ENCODE measurements around the gene KCNJ4. TPM values are rescaled to one million over a fixed set of nuclear protein-coding genes. Genes with fewer than 3 reads are reported as not detected.
"Not testable (repeated sequence)": the region's sequence is repeated elsewhere in the genome, so short reads cannot be mapped to it uniquely, and the experiment has no call there.

Gene KCNJ4
- total RNA-seq, 4 donors from 2014 or later, result not detected

DNA sequence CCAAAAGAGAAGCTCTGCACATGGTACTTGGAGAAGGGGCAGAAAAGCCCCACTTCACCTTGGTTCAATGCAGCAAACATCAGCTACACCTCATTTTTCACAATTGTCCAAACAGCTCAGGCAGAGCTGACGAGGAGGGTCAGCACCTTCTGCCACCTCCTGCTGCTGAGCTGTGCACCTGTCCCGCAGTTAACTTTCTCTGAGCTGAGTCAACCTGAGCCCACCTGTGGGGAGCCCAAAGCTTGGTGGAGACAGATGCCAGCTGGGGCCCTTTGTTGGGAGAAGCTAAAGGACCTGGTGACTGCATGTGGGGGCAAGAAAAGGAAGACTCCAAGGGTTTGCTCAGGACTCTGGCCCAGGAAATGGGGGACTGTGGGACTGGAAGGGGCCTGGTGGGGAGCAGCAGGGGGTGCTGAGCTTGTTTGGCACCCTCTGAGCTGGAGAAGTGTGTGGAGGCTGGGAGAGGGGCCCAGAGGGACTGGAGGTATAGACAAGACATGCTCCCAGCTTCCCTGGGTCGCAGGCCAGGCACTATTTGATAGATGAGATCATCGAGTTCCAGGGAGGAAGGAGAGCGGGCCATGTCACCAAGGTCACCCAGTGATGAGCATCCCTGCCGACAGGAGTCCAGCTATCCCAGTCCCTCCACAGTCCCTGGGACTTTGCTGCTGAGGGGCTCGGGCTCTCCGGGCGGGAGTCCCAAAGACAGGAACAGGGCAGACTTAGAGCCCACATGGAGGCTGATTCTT, 53.5 kb downstream of the KCNJ4 start:
- Histone ChIP-seq H3K4me3 (replicated peaks in 1 of 3) (no peak overlapping the region), H3K27ac (no peak overlapping the region), H3K9me3 (no peaks in the 10 kb centered on the region), H3K36me3 (no peaks in the 10 kb centered on the region), H3K4me1 (peaks cover 4 to 7% of the 10 kb centered on the region in 2 donors), H3K27me3 (no peaks in the 10 kb centered on the region)
- intact Hi-C loops (cut with DNase I), result no loop called here
- 89 to 90% methylated on average over 9 of the region's 9 CpGs for WGBS, 2 donors
- no peak for DNase-seq
- TF ChIP-seq CTCF (IDR thresholded peaks at IDR 0.05), result no peak
- TF ChIP-seq POLR2A (IDR thresholded peaks at IDR 0.05), result no peak

- WGBS, 2 donors, result 28 to 30% methylated on average over 2 of the region's 2 CpGs
- intact Hi-C loops (cut with DNase I); H3K4me3 ChIP-seq (replicated peaks in 1 of 3); H3K27me3 ChIP-seq; H3K36me3 ChIP-seq; H3K27ac ChIP-seq; H3K9me3 ChIP-seq; DNase-seq: not testable (repeated sequence)
- H3K4me1 ChIP-seq, result peaks cover 7 to 18% of the 10 kb centered on the region in 2 donors
Observed at GRCh38 chr22:38400256-38400655, 54.7 kb downstream of the KCNJ4 start.

DNA sequence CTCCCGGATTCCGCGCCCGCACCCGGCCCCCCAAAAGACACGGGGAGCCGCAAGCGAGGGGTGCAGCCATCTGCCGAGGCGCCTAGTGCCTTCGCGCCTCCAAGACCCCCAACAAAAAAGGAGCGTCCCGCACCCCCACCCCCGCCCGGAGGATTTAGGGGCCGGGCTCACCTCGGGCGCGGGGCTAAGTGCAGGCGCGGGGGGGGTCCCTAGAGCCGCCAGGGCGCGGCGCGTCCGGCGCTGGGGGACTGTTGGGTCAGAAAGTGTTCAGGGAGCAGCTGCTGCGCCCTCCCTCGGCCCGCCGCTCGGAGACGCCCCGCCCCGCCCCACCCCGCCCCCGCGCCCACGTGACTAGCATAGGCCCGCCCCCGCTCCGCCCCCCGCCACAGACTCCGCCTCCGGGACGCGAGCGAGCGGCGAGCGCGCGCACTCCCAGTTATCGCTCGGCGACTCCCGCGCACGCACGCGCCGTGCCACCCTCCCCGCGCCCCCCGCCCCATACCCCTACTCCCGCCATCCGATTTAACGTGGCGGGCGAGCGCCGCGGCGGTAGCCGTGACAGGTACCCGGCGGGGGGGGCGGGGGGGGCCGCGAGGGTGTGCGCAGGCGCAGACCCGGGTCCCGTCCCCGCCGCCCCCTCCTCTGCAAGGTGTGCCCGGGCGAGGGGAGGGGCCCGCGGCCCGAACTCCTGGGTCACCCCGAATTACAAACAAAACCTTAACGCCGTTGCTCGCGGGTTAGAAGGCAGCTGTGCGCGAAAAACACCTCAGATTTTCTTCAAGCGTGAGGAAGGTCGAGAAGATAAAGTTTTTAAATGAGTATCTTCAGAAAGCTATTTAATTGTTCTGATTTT, 56.2 kb downstream of the KCNJ4 start:
- intact Hi-C loops (cut with DNase I), result no loop called here
- 0 to 1% methylated on average over 9 to 26 of the region's 102 CpGs for WGBS, 2 donors
- peaks cover 7 to 18% of the 10 kb centered on the region in 2 donors for H3K4me1 ChIP-seq
- peak; percentile 76 to 84 for DNase-seq
- no peaks in the 10 kb centered on the region for H3K9me3 ChIP-seq
- no peak for TF ChIP-seq CTCF (IDR thresholded peaks at IDR 0.05)
- peak; percentile 76 to 84 for TF ChIP-seq POLR2A (IDR thresholded peaks at IDR 0.05)
- H3K36me3 ChIP-seq, result no peaks in the 10 kb centered on the region
- no peaks in the 10 kb centered on the region for H3K27me3 ChIP-seq
- peak overlapping the region; percentile 88 to 93 (median 93) for H3K27ac ChIP-seq
- peak overlapping the region; percentile 39 to 76 (median 45) for H3K4me3 ChIP-seq (replicated peaks in 1 of 3)

- H3K27me3 ChIP-seq; H3K9me3 ChIP-seq; intact Hi-C loops (cut with DNase I); H3K36me3 ChIP-seq: not testable (repeated sequence)
- H3K27ac ChIP-seq, result peak overlapping the region; percentile 88 to 93 (median 93)
- WGBS, 2 donors, result 0% methylated on average over 14 of the region's 48 CpGs; no CpG with 5 or more reads in 1 of the 2 donors
- peaks cover 7 to 18% of the 10 kb centered on the region in 2 donors for H3K4me1 ChIP-seq
- H3K4me3 ChIP-seq (replicated peaks in 1 of 3), result peak overlapping the region; percentile 39 to 76 (median 45)
- DNase-seq, result peak; percentile 80 to 84
Observed at GRCh38 chr22:38398181-38398608, 56.8 kb downstream of the KCNJ4 start.

- Histone ChIP-seq H3K4me3 (replicated peaks in 1 of 3) (peak overlapping the region; percentile 39 to 76 (median 45)), H3K27me3 (no peaks in the 10 kb centered on the region), H3K4me1 (peaks cover 7 to 18% of the 10 kb centered on the region in 2 donors), H3K9me3 (no peaks in the 10 kb centered on the region), H3K27ac (peak overlapping the region; percentile 88 to 93 (median 93)), H3K36me3 (no peaks in the 10 kb centered on the region)
- intact Hi-C loops (cut with DNase I), result no loop called here
- TF ChIP-seq CTCF (IDR thresholded peaks at IDR 0.05) (no peak), POLR2A (IDR thresholded peaks at IDR 0.05) (peak in 1 of 2 donors; percentile 25)
- DNase-seq, result peak; percentile 63 to 67
- 4 to 6% methylated on average over 44 to 46 of the region's 60 CpGs for WGBS, 2 donors
Observed at GRCh38 chr22:38397189-38398085, 57.6 kb downstream of the KCNJ4 start.

DNA sequence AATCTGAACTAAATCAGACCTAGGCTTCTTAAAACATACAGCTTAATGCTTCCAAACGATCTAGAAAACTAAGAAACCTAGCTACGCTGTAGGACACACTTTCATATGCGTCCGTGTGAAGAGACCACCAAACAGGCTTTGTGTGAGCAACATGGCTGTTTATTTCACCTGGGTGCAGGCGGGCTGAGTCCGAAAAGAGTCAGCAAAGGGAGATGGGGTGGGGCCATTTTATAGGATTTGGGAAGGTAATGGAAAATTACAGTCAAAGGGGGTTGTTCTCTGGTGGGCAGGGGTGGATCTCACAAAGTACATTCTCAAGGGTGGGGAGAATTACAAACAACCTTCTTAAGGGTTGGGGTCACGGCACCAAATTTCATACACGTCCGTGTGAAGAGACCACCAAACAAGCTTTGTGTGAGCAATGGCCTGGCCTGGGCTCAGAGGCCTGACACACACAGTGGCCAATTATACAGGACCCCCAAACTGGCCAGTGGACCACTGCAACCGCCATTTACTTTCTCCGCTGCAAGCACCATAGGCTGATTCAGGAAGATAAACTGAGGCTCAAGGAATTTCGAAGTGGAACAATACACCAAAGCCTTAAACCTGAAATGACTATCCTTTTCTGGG, 58.4 kb downstream of the KCNJ4 start:
- H3K4me3 ChIP-seq (replicated peaks in 1 of 3); DNase-seq; intact Hi-C loops (cut with DNase I); H3K9me3 ChIP-seq; H3K36me3 ChIP-seq; H3K27me3 ChIP-seq: not testable (repeated sequence)
- peaks cover 7 to 18% of the 10 kb centered on the region in 2 donors for H3K4me1 ChIP-seq
- WGBS, 2 donors, result 85 to 87% methylated on average over 12 of the region's 12 CpGs
- H3K27ac ChIP-seq, result peak overlapping the region; percentile 88 to 93 (median 93)

DNA sequence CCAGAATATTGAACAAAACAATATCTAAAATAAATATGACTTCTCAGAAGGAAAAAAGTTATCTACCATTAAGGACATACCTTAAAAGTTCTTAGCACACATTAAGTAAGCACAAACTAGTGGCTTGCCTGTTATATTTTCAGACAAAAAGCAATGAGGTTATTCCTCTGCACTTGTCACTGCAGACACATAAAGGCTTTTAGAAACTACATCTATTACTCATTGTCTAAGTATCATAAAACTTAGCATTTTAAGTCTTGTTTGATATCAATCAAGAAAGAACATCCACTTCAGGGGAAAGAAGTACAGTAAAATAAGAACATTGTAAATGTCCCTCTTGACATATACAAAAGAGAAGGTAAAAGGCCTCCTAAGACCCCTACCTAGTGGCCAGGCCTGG, 59.1 kb downstream of the KCNJ4 start:
- peak overlapping the region in 2 of 3 donors; percentile 17 to 24 for H3K27ac ChIP-seq
- H3K4me3 ChIP-seq (replicated peaks in 1 of 3); H3K36me3 ChIP-seq; intact Hi-C loops (cut with DNase I); H3K27me3 ChIP-seq; DNase-seq; H3K9me3 ChIP-seq: not testable (repeated sequence)
- H3K4me1 ChIP-seq, result peaks cover 7 to 21% of the 10 kb centered on the region in 2 donors

GRCh38 chr22:38394929-38395624, 59.9 kb downstream of the KCNJ4 start:
- H3K9me3 ChIP-seq; intact Hi-C loops (cut with DNase I); DNase-seq; H3K4me3 ChIP-seq (replicated peaks in 1 of 3); H3K27me3 ChIP-seq; H3K36me3 ChIP-seq: not testable (repeated sequence)
- peaks cover 12 to 25% of the 10 kb centered on the region in 2 donors for H3K4me1 ChIP-seq
- WGBS, 2 donors, result 58 to 71% methylated on average over 6 of the region's 6 CpGs
- peak overlapping the region in 1 of 3 donors; percentile 41 for H3K27ac ChIP-seq

All from thyroid gland (tissue), 4 donors.